GM13977 (cell line): Measurements from ENCODE around the gene MTMR6.

ENCODE experiments used
- DNase-seq: peaks from one replicate; pipeline ENCODE4 v3.0.0; 2012; ENCODE audit warnings: low spot score
- CTCF ChIP-seq: IDR thresholded peaks from 2 replicates; pipeline ENCODE4 v1.5.1; 2012; ENCODE audit warnings: mild to moderate bottlenecking, control low read depth; ENCODE audit not compliant: insufficient read depth; ENCODE audit errors: extremely low read depth, missing control alignments
- in situ Hi-C: fragments of 300-500 bp; cut with MboI; formaldehyde crosslinking; loops from one replicate; pipeline ENCODE4 v1.12.0; 2022; ENCODE audit warnings: low sequenced_read_pairs, low pct_unique_long_range_greater_than_20kb, mixed read lengths, inconsistent platforms; ENCODE audit not compliant: unreplicated experiment

Gene MTMR6

GRCh38 chr13:25231517-25231916 lies 55.8 kb downstream of the MTMR6 start:
- no peak for TF ChIP-seq CTCF
- in situ Hi-C loops, result no loop called here
- DNase-seq, result no peak

GRCh38 chr13:25227690-25228089 lies 59.6 kb downstream of the MTMR6 start:
- in situ Hi-C loops, result no loop called here
- no peak for DNase-seq
- no peak for TF ChIP-seq CTCF

GRCh38 chr13:25225970-25226369 lies 61.3 kb downstream of the MTMR6 start:
- no peak for DNase-seq
- TF ChIP-seq CTCF, result no peak
- in situ Hi-C loops, result no loop called here

- in situ Hi-C loops, result no loop called here
- no peak for DNase-seq
- TF ChIP-seq CTCF, result no peak
Measured at GRCh38 chr13:25224151-25224550, 63.1 kb downstream of the MTMR6 start.

GRCh38 chr13:25222740-25223139 lies 64.5 kb downstream of the MTMR6 start:
- in situ Hi-C loops, result no loop called here
- TF ChIP-seq CTCF, result no peak
- DNase-seq, result no peak

- no peak for DNase-seq
- TF ChIP-seq CTCF, result no peak
- in situ Hi-C loops, result no loop called here
Measured at GRCh38 chr13:25218019-25218418, 69.3 kb downstream of the MTMR6 start.

GRCh38 chr13:25217023-25217885 lies 70.0 kb downstream of the MTMR6 start:
- no peak for DNase-seq
- in situ Hi-C loops, result no loop called here
- no peak for TF ChIP-seq CTCF
